ENCODE data around the gene METTL5. TPM values are rescaled to one million over a fixed set of nuclear protein-coding genes. Genes with fewer than 3 reads are reported as not detected.

METTL5 gene
- total RNA-seq, 6 experiments from 2014 or later: 56.8 to 77.7 (median 65.7) TPM

DNA sequence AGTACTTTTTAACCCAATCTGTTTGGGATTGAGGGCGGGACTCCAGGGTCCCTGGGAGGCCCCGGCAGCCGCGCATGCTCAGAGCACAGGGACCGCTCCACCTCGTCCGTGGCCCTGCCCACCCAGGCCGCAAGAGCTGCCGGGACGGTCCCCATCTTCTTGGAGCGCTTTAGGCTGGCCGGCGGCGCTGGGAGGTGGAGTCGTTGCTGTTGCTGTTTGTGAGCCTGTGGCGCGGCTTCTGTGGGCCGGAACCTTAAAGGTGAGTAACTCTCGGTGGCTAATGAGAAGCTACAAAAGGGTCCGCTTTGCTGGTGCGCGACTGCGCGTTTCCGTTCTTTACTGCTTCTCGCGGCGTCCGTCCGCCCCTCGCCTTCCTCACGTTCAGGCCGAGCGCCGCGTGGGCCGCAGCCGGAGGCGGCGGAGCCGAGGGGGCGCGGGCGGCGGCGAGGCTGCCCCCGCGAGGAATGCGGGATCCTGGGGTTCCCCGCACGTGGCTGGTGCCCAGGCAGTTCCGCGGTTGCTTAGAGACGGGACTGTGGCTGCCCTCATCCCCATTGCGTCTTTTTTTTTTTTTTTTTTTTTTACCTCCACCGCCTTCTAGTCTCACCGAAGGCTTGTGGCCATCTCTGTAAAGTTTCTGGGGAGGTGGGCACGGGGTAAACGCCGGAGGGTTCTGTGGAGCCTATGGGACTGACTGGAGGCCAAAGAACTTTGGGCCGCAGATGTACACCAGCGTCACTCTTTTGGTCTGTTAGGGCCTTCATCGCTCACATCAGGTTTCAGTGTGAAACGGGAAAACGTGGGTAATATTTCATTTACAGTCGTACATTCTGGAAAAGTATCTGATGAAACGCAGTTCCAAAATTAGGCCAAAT lies 25.8 kb downstream of the METTL5 start, which contains the start of gene SSB:
TSS of gene SSB (plus strand) at position 154 of the 875 bp plus-strand sequence. CDS start 2,090 bp downstream, outside the sequence.
- H3K36me3 Mint-ChIP-seq (ENCODE audit: low read depth): no peaks in the 10 kb centered on the region; the same call in 1 of the 2 replicates
- TF ChIP-seq, protein P1, sequence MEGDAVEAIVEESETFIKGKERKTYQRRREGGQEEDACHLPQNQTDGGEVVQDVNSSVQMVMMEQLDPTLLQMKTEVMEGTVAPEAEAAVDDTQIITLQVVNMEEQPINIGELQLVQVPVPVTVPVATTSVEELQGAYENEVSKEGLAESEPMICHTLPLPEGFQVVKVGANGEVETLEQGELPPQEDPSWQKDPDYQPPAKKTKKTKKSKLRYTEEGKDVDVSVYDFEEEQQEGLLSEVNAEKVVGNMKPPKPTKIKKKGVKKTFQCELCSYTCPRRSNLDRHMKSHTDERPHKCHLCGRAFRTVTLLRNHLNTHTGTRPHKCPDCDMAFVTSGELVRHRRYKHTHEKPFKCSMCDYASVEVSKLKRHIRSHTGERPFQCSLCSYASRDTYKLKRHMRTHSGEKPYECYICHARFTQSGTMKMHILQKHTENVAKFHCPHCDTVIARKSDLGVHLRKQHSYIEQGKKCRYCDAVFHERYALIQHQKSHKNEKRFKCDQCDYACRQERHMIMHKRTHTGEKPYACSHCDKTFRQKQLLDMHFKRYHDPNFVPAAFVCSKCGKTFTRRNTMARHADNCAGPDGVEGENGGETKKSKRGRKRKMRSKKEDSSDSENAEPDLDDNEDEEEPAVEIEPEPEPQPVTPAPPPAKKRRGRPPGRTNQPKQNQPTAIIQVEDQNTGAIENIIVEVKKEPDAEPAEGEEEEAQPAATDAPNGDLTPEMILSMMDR (IDR thresholded peaks at IDR 0.05): no peak
- peak within 1 kb of the TSS; percentile 93 for H3K4me3 Mint-ChIP-seq
- peaks cover 43% of the 10 kb centered on the region for H3K4me1 Mint-ChIP-seq (ENCODE audit: low read depth)
- H3K27me3 Mint-ChIP-seq (ENCODE audit: insufficient read depth): peaks cover 4% of the 10 kb centered on the region
- H3K27ac Mint-ChIP-seq: peak within 1 kb of the TSS; percentile 86
- H3K9me3 Mint-ChIP-seq: no peaks in the 10 kb centered on the region
- peak; percentile 91 for DNase-seq

DNA sequence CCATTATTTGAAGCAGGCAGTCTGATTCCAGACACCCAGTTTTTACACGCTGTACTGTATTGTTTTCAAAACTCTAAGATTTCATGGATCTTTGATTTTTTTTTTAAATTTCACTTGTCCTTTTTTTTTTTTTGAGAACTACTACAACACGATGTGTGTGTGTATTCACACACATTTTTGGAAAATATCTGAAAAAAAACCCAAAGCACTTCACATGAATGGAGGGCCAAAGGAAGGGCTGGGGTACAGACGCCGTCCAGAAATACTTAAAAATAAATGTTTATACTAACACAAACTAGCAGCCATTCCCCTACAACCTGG lies 26.3 kb downstream of the METTL5 start:
- Mint-ChIP-seq H3K4me3 (peak overlapping the region; percentile 93), H3K36me3 (ENCODE audit: low read depth) (no peaks in the 10 kb centered on the region; the same call in 1 of the 2 replicates), H3K9me3 (no peaks in the 10 kb centered on the region), H3K4me1 (ENCODE audit: low read depth) (peaks cover 43% of the 10 kb centered on the region), H3K27me3 (ENCODE audit: insufficient read depth) (peaks cover 4% of the 10 kb centered on the region), H3K27ac (peak overlapping the region; percentile 84)
- no peak for DNase-seq
- TF ChIP-seq, protein P1 (IDR thresholded peaks at IDR 0.05): no peak

DNA sequence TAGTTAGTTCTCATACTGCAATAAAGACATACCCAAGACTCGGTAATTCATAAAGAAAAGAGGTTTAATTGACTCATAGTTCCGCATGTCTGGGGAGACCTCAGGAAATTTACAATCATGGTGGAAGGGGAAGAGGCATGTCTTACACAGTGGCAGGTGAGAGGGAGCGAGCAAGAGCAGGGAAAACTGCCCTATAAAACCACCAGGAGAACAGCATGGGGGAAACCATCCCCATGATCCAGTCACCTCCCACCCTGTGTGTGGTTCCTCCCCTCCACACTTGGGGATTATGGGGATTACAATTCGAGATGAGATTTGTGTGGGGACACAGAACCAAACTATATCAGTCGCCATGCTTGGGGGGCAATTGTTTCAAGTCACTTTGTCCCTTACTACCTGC lies 27.1 kb downstream of the METTL5 start:
- H3K27ac Mint-ChIP-seq: 0 out of 2 replicates have a peak overlapping the region, but pooled peaks have one; percentile 11
- DNase-seq: no peak
- H3K4me1 Mint-ChIP-seq (ENCODE audit: low read depth): peaks cover 42% of the 10 kb centered on the region
- no peak overlapping the region for H3K4me3 Mint-ChIP-seq
- TF ChIP-seq, protein P1 (IDR thresholded peaks at IDR 0.05): no peak
- H3K36me3 Mint-ChIP-seq (ENCODE audit: low read depth): no peaks in the 10 kb centered on the region; the same call in 1 of the 2 replicates
- no peaks in the 10 kb centered on the region for H3K9me3 Mint-ChIP-seq
- peaks cover 4% of the 10 kb centered on the region for H3K27me3 Mint-ChIP-seq (ENCODE audit: insufficient read depth)

DNA sequence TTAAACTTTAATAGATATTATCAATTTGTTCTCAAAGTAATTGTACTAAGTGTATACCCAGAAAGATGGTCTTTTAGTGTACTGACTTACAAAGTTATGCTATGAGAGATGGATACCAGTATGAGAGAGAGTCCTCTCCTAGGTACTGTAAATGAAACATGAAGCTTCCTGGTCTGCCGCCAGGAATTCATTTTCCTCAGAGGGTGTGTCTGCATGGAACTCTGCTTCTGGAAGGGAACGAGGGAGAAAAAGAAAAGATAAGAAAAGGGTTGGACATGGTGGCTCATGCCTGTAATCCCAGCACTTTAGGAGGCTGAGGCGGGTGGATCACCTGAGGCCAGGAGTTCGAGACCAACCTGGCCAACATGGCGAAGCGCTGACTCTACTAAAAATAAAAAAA lies 28.3 kb downstream of the METTL5 start:
- Mint-ChIP-seq H3K36me3 (ENCODE audit: low read depth) (no peaks in the 10 kb centered on the region), H3K27ac (no peak overlapping the region), H3K27me3 (ENCODE audit: insufficient read depth) (peaks cover 4% of the 10 kb centered on the region), H3K9me3 (no peaks in the 10 kb centered on the region), H3K4me1 (ENCODE audit: low read depth) (peaks cover 33% of the 10 kb centered on the region), H3K4me3 (no peak overlapping the region)
- TF ChIP-seq, protein P1 (IDR thresholded peaks at IDR 0.05): no peak
- no peak for DNase-seq

DNA sequence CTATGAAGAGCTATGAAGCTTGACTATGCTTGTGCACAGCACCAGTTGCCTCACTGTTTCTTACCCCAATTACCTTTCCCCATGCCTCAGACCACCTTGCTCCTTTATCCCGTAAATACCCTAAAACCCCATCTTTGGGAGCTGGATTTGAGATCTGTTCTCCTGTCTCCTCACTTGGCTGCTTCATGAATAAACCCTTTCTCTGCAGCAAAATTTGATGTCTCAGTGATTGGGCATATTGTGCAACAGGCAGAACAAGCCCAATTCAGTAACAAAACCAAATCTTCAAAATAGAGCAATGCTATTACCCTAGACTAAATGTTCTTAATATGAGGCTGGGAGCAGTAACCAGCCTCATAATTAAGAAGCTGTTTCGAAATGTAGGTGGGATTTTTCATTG lies 29.5 kb downstream of the METTL5 start:
- H3K36me3 Mint-ChIP-seq (ENCODE audit: low read depth): no peaks in the 10 kb centered on the region

More for the DNA sequence above, 29.5 kb downstream of the METTL5 start:
- DNase-seq: no peak
- H3K9me3 Mint-ChIP-seq: no peaks in the 10 kb centered on the region
- TF ChIP-seq, protein P1 (IDR thresholded peaks at IDR 0.05): no peak
- H3K4me3 Mint-ChIP-seq: no peak overlapping the region
- no peak overlapping the region for H3K27ac Mint-ChIP-seq
- H3K27me3 Mint-ChIP-seq (ENCODE audit: insufficient read depth): peaks cover 4% of the 10 kb centered on the region
- H3K4me1 Mint-ChIP-seq (ENCODE audit: low read depth): peaks cover 28% of the 10 kb centered on the region

Data from HFFc6 (cell line).